ENCODE data around the gene IL17C.
A peak's percentile ranks its signal among the peaks of the same experiment; 100 is the strongest.

The IL17C gene

DNA sequence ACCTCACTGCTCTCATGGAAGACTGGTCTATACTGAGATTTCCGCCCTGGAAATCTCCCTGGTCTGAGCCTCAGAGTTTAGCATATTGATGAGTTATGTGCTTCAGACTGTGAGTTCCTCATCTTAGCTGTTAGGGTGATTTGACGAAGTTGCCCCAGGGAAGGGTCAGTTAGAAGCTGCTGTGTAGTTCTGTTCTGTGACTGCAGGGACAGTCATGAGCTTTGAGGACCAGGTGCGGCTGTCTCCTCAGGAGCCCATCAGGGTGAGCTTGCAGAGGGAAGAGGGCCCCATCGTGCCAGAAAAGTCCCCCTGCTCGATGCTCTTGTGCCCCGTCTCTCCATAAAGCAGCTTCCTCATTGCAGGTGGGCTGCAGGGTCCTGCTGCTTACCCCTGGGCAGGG lies 28.3 kb upstream of the IL17C start:
- no peak for DNase-seq (ENCODE audit: low read depth)

DNA sequence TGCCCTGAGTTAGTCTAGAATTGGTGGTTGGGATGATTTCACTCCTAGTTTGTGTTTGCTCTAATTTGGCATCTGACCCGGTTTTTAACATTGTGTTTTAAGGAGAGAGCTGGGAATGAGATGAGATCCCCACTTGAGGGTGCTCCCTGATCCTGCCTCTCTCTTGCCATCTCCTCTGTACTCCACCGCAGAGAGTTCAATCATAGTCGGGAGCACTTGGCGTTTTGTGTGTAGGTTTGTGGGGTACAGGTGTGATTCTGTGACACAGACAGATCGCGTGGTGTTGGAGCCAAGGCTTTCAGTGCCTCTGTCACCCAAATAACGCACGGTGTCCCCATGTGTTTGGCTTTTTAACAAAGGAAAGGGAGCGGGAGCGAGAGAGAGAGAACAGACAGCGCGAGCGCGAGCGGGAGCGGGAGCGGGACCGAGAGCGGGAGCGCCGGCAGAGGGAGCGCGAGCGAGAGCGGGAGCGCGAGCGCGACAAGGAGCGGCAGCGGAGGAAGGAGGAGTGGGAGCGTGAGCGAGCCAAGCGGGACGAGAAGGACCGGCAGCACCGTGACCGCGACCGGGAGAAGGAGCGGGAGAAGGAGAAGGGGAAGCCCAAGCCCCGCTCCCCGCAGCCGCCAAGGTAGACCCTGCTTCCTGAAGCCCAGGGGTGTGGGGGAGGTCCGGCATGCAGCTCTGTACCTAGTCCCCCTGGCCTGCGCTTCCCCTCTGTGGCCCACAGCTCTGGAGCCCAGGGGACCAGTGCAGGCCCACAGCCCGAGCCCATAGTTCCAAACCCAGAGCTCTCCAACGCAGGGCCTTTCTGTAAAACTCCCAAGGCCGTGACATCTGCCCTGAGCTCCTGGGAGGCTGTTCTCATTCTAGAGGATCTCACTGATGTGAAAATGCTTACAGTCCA lies 27.2 kb upstream of the IL17C start:
- no peak for DNase-seq (ENCODE audit: low read depth)

DNA sequence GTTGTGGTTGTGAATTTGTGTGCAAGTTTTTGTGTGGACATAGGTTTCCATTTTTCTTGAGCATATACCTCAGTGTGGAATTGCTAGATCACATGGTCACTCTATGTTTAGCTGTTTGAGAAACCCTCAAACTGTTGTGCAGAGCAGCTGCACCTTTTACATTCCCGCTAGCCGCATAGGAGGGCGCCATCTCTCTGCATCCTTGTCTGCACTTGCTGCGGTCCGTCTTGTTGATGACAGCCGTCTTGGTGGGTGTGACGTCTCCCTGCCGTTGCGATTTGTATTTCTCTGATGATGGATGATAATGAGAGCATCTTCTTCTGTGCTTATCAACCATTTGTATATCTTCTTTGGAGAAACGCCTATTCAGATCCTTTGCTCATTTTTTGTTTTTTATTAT lies 25.1 kb upstream of the IL17C start:
- DNase-seq (ENCODE audit: low read depth): no peak

DNA sequence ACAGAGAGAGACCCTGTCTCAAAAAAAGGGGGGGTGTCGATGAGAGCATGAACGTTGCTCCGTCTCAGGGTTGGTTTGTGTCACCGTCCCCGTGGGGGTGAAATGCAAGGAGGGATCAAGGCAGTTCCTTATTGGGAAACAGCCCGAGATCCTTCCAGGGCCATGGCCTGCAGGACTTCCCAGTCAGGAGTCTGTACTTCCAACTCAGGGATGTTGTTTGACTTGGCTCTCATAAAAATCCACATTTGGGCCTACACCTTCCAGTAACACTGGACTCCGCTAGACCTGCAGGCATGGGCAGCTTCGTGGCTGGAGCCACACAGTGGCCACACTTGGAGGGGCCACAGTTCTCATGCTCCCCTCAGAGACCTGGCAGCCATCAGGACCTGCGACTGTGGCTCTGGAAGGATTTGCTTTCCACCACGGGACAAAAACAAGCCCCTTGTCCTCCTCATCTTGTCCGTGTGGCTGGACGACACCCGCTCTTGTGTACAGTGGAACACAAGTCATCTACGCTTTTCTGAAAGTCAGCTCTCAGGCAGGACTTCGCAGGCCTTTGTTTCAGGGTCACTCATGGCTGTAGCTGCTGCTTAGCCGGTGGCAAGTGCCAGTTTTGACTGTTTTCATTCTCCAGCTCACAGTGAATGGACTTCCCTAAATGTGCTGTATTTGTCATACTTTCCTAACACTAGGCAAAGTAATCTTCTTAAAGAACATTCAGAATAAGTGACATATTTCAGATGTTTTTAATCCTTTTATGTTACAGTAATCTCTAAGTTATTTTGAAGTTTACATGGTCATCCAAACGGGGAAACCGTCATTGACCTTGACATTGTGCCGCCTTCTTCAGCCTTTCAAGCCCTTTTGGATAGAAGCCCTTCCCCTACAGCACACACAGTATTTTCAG lies 24.2 kb upstream of the IL17C start:
- no peak for DNase-seq (ENCODE audit: low read depth)

DNA sequence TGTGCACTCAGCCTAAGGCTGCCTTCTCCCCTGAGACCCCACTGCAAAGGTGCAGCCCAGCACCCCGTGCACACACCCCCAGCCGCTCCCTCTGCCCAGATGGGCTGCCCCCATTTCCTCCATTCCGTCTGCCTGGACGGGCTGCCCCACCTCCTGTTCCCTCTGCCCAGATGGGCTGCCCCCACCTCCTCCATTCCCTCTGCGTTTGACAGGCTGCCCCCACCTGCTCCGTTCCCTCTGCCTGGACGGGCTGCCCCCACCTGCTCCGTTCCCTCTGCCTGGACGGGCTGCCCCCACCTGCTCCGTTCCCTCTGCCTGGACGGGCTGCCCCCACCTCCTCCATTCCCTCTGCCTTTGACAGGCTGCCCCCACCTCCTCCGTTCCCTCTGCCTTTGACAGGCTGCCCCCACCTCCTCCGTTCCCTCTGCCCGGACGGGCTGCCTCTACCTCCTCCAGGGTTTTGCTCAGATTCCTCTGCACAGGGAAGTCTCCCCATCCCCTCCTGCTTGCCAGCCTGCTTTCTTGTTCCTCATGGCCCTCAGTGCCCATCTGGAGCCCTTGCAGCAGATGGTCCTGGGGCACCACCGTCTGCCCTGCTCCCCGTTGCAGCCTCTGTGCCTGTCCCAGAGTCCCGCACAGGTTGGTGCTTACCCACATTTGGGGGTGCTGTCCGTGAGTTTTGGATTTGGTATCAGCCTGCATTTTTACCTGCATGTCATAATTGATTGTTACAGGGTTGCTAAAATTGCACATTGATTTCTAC lies 23.4 kb upstream of the IL17C start:
- no peak for DNase-seq (ENCODE audit: low read depth)

DNA sequence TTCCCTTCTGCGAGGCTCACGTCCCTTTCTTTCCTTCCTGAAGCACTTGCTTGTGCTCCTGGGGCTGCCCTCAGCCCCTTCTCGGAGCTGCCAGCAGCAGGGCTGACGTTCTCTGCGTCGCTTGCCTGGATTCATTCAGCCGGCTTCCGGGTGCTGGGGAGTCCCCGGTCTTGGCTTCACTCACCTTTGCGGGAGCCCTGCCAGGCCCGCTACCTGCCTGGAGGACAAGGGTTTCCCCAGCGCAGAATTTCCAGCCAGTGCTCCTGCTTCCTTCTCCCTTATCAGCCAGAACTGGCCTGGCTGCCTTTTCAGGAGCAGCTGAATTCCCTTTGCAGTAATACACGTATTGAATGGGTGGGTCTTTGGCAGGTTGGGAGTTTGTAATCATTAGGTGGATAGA lies 22.1 kb upstream of the IL17C start:
- DNase-seq (ENCODE audit: low read depth): no peak

DNA sequence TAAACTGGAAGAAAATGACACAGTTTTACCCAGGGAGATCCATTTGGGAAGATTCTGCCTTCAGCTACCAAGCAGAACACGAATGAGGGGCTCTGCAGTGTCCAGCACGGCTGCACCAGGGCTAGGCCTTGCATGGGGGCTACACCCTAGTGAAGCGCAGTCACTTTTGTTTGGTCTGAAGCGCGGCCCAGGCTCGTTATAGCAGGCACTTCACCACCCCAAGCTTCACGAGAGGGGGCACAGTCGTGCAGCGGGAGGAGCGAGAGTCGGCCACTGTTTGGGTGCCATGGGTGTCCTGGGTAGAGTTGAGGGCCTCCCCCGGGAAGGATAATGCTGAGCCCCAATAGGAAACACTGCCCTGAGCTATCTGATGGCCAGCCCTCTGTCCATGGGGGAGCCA lies 21.6 kb upstream of the IL17C start:
- DNase-seq (ENCODE audit: low read depth): no peak

DNA sequence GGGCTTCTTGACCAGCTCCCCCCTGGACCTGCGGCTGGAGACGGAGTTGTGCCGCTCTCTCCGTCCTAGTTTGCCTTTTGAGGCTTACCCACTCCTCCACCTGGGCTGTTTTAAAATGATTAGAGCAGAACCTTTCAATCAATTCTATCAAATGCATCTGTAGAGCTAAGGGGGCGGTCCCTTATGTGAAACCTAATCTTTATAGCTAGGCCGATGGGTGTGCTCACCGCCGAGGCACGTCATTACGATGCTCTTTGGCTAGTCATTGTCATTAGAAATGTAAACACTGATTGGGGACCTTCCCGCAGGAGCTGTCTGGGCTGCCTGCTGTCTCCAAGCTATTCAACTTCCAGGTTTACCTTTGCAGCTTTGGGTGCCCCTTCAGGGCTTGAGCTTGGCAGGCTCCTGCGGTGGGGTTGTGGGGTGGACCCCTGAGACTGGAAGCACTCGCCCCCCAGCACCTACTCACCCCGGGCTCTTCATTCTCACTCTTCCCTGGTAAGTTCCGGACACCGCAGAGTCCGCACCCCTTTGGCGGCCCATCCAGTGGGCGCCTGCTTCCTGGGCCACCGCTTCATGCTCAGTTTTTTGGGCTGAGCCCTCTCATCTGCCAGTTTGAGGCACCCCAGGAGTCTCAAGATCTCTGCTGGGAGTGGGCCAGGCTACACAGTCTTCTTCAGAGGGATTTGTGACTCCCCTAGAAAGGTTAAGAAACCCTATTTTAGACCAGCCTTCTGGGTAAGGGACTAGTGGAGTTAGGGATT lies 20.9 kb upstream of the IL17C start:
- no peak for DNase-seq (ENCODE audit: low read depth)

DNA sequence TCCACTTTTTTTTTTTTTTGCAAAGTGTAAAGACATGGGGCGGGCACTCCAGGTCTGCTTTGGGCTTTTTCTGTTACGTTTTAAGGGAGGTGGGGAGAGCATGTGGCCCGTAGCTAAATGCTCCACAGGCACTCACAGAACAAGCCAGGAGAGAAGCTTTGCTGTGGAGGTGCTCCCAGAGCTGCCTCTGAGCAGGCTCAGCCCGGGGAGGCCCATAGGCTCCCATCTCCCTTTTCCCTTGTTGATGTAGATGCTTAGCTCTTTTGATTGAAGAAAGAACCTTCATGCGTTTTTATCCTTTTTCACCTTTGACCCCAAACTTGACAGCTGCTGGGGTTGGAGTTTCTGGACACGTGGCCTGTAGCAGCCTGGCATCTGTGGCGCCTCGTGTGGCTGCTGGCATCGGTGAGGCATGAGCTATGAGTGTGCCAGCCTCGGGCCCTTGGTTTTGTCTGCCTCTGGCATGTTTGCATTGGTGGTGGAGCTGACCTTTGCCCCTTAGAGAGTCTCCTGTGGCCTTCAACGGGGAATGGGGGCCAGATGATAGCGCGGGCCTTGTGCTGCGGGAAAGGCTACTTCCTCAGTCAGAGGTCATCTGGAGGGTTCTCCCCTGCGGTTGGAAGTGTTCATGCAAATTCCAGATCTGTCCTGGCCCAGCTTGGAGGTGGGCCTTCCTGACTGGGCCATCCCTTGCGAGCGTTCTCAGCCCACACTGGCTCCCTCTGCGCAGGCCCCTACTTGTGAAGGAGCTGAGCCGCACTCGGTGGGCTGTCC lies 20.0 kb upstream of the IL17C start:
- no peak for DNase-seq (ENCODE audit: low read depth)

DNA sequence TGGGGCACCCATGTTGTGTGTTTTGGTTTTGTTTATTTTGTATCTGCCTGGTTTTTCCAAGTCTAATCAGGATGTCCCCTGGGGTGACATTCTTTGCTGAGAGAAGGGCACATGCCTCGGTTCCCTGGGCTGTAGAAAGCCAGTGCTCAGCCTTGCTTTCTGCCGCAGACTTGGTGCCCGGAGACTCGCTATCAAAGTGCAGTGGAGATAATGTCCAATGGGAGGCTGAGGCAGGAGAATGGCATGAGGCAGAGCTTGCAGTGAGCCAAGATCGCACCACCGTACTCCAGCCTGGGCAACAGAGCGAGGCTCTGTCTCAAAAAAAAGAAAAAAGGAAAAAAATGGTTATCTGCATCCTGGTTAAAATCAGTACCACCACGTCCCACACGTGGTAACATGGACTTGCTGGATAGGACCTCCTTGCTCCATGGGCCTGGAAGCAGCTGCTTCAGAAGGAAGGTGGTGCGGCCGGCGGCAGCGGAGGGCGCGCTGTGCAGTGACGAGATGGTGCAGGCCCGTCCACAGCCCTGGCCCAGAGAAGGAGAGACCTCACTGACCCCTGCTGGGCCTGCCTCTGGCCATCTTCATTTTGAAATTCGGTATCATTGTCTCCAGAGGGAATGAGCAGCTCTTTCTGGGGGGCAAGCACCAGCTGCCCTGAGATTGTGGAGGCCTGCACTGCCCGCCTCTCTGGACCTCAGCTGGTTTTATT lies 19.3 kb upstream of the IL17C start:
- DNase-seq (ENCODE audit: low read depth): no peak

DNA sequence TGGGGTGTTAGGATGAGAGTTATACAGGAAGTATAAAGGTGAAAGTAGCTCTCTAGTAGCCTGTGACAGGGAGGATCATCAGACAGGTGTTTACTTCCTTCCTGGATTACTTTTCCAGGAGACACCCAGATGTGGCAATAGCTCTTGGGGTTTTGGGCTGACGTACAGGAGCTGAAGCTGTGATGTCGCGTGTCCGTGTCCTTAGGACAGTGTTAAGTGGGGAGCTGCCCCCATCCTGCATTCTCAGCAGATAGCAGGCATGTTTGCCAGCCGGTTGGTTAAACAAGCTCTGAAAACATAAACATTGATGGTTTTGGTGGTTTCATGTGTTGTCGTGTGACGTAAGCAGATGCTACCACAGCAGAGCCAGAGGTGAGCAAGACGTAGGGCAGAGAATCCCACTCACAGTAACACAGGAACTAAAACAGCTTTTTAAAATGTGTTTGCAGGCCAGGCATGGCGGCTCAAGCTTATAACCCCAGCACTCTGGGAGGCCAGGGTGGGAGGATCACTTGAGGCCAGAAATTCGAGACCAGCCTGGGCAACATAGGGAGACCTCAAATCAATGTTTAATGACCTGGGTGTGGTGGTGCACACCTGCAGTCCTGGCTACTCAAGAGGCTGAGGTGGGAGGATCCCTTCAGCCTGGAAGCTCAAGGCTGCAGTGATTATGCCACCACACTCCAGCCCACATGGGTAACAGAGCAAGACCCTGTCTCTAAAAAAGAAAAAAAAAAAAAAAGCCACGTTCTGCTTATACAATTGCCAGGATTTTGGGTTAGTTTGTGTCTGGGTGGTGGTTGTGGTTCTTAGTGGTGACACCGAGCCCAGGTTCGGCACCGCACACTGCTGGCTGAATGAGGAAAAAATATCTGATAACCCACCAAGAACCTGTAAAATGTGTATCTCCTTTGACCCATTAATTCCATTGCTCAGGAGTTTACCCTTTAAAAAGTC lies 18.2 kb upstream of the IL17C start:
- DNase-seq (ENCODE audit: low read depth): peak; percentile 59

DNA sequence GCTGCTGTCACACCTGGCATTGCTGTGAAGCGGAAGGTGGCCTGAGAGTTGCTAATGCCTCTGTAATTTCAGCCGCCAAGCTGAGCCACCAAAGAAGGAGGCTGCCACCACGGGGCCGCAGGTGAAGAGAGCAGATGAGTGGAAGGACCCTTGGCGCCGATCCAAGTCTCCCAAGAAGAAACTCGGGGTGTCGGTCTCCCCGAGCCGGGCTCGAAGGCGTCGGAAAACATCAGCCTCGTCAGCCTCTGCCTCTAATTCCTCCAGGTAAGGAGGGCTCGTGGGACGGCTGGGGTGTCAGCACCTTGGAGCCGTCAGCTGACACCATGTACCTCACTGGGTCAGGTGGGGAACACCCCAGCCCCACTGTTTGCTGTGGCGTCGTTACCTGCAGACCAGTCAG lies 16.2 kb upstream of the IL17C start:
- DNase-seq (ENCODE audit: low read depth): no peak

DNA sequence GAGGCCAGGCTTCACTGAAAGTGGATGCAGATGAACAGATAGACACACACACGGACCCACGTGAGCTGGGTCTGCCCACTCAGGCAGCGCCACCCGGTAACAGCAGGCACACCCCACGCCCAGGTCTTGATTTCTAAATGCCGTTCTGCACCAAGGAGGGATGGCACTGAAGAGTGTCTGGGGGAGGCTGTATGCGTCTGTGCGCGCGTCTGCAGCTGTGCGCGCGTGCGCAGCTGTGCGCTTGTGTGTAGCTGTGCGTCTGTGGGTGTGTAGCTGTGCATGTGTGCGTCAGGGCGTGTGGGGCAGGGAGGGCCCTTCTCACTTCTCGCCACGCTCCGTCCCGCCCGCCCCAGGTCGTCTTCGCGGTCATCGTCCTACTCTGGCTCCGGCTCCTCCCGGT lies 15.5 kb upstream of the IL17C start:
- DNase-seq (ENCODE audit: low read depth): no peak

DNA sequence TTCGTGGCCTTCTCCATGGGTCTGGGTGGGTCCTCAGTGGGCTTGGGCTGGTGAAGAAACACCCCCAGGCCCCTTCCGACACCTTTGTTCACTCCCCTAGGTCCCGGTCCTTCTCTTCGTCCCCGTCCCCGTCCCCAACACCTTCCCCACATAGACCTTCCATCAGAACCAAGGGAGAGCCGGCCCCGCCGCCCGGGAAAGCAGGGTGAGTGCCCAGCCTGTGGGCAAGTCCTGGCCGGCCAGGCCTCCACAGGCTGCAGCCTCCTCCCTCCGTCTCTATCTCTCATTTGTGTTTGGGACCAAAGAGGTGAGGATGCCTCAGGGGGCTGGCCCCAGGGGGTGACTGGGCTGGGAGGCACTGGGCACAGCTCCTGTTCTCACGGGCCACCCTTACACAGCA lies 14.5 kb upstream of the IL17C start:
- DNase-seq (ENCODE audit: low read depth): no peak

DNA sequence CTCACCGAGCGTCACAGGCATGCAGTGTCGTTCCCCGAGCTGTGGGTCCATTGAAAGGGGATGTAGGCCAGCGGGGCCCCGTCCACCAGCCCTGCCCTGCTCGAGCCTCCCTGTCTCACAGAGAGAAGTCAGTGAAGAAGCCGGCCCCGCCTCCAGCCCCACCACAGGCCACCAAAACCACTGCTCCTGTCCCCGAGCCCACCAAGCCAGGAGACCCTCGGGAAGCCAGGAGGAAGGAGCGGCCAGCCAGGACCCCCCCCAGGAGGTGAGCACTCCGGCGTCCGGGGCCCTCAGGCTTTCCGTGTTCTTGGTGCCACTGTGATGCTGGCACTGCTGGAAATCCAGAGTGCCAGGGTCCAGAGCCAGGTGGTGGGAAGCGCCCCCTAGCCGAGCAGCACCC lies 13.9 kb upstream of the IL17C start:
- no peak for DNase-seq (ENCODE audit: low read depth)

DNA sequence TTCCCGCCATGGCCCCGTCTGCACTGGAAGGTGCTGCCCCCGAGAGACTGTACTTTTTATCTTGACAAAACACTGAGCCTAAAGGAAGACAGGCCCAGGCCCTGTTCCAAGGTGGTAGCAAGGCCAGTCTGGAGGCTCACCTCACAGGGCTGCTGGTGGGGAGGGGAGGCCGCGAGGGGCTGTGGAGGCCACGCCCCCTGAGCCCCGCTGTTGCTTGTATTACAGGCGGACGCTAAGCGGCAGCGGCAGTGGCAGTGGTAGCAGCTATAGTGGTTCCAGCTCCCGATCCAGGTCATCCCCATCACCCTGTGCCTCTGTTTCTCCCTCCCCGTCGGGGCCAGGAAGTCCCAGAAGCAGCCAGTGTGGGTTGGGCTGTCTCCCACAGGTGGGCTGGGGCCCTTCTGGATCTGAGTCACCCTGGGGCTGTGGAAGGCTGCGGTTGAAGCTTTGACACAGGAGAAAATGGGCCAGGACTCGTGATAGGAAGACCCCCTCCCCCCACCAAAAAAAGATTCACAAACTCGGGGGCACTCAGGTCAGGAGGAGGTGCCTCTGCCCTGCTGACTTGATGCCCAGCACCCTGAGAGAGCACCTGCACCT lies 13.3 kb upstream of the IL17C start:
- DNase-seq (ENCODE audit: low read depth): no peak

DNA sequence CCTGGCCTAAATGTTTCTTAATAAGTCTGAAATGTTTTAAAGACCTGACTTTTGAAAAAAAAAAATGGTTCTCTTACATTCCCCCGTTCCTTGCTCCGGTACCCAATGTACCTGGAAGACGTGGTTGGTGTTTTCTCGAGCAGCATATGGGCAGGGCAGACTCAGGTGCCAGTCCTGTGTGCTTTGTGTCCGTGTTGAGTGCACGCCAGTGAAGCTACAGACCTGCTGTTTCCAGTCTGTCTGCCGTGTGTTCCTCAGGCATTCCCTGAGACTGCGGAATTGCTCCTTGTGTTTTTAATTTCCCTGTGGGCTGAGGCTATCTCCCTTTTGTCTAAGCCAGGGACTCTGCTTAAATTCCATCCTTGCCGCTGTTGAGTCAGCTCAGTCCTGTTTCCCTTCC lies 11.7 kb upstream of the IL17C start:
- no peak for DNase-seq (ENCODE audit: low read depth)

DNA sequence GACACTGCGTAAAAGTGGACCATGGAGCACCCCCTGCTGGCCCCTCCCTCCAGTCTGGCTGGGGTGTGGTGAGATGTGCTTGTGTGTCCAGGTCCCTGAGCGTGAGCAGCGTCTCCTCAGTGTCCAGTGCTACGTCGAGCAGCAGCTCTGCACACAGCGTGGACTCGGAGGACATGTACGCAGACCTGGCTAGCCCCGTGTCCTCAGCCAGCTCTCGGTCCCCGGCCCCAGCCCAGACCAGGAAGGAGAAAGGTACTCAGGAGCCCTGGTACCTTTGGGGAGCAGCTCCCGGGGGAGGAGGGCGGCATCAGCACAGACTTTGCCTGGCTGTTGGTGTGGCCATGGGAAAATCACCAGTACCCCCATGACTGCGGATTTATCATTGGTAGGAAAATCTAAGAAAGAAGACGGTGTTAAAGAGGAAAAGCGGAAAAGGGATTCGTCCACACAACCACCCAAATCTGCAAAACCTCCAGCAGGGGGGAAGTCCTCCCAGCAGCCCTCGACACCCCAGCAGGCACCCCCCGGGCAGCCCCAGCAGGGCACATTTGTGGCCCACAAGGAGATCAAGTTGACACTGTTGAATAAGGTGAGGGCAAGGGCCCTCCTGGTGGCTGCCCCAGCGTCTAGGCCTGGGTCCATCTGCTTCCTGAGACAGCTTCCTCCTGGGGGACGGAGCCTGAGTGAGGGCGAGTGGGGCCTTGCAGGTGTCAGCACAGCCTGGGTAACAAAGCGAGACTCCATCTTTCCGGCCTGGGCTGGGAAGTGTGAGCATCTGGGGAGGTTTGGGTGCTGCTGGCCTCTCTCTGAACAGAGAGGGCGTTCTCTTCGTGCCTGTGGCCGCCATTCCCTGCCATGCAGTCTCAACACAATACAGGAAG lies 10.6 kb upstream of the IL17C start:
- no peak for DNase-seq (ENCODE audit: low read depth)

Data from activated T-helper 1 cell treated with Interleukin-2 at 50 U/mL for 16 hours (primary cell).